LoVo (cell line): Measurements from ENCODE around the gene SYT9.

Source experiments
- DNase-seq: peaks from one replicate; pipeline ENCODE4 v3.0.0-alpha.2; 2016; ENCODE audit warnings: low spot score

The SYT9 gene

DNA sequence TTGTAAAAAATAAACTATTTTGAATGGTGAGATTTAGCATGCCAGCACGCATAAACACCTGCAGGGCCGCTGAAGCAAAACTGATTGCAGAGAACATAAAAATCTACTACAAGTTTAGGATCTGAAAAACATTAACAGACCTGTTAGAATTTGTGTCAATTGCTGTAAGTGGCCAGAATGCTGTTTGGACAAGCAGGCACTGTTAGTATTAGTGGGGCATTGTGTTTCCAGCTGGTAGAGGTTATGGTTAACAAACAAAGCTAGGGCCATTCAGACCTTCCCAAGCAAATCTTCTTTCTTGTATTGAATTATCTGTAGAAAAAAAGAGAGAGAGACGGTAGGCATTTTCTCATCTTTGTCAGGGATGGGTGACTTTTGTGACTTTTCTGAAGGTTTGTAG, 176.0 kb downstream of the SYT9 start:
- no peak for DNase-seq

DNA sequence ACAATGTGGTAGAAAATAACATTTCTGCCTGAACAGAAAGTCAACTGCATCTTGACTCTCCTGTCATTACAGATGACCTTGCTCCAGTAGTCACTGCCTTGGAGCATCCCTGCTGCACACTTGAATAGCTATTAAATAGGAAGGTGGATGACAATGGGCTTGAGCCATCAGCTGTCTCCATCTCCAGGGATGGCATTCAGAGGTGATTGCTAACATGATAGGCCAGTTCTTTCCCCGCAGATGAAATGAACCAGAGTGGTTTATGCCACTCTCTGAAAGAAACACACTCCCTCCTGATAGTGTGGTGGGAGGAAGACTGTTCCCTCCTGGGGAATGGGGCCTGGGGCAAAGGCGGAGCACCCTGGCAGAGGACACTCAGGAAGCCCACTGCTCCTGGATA, 176.5 kb downstream of the SYT9 start:
- DNase-seq: no peak

DNA sequence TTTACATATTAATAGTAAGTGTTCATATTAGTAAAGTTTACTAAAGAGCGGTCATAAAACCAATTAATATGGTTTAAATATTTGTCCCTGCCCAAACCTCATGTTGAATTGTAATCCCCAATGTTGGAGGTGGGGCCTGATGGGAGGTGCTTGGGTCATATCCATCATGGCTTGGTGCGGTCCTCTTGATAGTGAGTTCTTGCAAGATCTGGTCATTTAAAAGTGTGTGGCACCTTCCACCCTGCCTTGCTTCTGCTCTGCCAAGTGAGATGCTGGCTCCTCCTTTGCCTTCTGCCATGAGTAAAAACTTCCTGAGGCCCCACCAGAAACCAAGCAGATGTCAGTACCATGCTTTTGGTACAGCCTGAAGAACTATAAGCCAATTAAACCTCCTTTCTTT, 178.8 kb downstream of the SYT9 start:
- DNase-seq: no peak

DNA sequence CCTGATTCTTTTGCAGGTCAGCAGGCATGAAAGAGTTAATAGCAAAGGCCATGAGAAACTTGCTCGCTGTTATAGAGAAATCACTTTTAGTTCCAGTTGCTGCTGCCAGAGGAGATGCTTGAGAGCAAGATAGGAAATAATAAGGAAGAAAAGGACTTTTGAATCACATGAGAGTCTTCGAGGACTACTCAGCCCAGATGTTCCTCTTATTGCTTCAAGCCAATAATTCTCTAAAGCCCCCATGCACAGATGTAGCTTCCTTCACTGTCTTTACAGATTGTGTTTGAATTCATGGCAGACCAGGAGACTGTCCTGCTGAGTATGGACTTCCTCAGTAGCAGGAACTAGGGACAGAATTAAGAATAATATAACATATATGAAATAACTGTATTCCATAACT, 183.5 kb downstream of the SYT9 start:
- DNase-seq: no peak

GRCh38 chr11:7436146-7436545, 184.4 kb downstream of the SYT9 start:
- no peak for DNase-seq

DNA sequence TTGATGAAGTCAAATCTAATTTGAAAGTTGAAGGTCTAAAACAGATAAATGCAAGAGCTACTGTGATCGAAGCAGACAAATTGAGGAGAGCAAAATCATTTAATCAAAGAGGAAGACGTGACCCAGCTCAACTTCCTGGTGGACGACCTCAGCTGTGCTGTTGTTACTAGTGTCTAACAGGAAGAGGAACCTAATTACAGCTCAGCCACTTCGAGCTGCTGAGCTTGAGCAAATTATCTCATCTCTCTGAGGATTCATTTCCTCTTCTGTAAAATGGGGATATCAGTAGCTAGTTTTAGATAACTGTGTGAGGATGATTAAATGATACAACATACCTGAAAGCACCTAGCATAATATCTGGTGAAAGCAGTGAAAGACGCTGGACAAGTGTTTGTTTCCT, 185.0 kb downstream of the SYT9 start:
- DNase-seq: no peak

- DNase-seq: no peak
Observed at GRCh38 chr11:7437696-7438095, 186.0 kb downstream of the SYT9 start.

- DNase-seq: no peak
Observed at GRCh38 chr11:7439746-7440320, 188.1 kb downstream of the SYT9 start.

DNA sequence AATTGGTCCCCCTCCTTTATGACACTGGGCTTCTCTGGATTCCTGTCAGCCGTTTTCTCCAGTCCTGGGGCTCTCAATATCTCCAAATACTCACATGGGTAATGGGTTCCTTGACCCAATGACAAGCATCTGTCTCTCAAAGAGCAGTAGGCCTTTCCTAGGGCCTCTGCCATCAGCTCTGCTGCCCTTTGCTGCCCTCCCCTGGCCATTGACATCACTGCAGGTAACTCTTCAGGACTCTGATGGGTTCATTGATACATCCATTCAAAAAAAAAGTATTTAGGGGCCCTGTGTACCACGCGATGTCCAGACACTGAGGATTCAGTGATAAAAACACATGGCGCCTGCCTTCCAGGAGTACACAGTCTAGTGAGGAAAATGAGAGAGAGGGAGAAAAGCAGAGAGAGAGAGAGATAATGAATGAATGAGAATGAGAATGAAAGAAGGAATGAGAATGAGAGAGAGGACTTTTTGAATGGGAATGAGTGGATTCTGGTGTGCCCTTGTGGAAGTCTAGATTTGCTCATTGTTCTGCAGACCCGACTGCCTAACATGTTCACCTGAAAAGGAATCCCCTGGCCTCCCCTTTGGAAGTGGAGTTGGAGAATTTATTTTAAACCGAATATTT, 191.0 kb downstream of the SYT9 start:
- DNase-seq: peak; percentile 54

- no peak for DNase-seq
Observed at GRCh38 chr11:7444091-7444981, 192.6 kb downstream of the SYT9 start.

DNA sequence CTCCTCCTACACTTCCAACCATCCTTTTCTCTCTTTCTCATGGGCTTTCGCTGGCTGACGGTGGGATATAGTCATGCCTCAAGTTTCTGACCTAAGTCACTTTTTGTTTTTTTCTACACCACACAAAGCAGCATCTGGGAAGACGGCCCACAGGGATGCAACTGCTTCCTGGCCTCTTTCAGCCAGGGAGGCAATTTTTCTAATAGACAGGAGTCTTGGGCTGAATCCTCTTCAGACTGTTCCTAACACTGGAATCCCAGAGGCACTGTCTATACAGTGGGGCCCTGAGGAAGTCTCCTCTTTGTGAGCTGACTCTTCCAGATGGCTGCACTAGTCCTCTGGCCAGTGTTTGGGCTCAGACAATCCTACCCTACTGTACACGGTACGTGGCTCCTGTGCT, 193.9 kb downstream of the SYT9 start:
- no peak for DNase-seq

GRCh38 chr11:7448201-7448600, 196.5 kb downstream of the SYT9 start:
- DNase-seq: no peak

GRCh38 chr11:7449211-7449840, 197.6 kb downstream of the SYT9 start:
- DNase-seq: peak; percentile 4

GRCh38 chr11:7449841-7450214, 198.1 kb downstream of the SYT9 start:
- no peak for DNase-seq

DNA sequence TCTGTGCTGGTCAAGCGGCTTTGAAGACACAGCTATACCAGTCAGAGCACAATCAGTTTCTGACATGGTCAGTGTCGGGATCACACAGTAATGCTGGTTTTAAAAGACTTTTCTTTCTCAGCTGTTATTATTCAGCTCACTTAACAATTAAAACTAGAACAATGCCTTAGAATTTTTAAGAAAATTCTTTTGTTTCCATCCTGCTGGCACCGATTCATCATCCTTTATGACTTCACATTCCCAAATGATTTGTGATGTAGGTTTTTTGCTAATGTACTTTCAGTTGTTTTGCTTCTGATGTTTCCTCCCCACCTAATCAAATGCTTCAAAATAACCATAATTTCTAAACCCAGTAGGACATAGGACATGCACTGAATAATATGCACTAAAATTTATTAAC, 199.1 kb downstream of the SYT9 start:
- DNase-seq: no peak

DNA sequence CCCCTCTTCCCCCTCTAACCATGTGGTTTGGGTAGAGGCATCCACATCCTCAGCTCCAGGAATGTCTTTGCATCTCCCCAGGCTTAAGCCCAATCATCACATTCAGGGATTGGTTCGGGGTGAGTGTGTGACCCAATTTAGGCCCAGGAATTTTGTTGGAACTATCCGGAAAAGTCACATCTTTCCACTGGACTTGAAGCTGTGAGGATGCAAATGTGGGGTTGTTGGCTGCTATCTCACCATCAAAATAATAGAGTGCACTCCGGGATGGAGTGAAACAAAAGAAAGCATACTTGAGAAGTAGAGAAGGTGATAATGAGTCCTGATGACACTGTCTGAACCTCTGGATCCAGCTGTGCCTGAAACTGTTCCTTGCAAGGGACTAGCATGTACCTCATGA, 199.8 kb downstream of the SYT9 start:
- no peak for DNase-seq

DNA sequence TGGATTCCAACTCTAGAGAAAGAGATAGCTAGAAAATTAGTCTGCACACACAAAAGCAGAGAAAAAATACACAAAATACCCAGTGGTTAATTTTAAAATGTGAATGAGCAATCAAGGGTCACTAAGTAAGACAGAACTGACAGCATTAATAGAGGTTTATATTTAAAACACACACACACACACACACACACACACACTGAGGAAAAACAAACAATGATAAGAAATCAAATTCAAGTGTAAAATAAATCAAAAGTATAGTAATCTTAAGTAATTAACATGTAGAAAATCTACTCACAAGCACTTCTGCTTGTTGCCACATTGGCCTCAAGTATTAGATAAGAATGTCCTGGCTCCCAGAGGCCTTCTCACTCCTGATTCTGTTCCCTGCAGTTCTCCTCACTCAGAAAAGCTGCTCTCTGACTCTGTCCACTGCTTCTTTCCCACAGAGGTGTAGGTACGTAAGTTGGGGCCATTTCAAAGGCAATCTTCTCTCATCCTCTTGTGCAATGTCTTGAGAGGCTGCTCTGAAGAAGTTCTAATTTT, 200.3 kb downstream of the SYT9 start:
- DNase-seq: no peak

- DNase-seq: no peak
Observed at GRCh38 chr11:7454854-7455253, 203.2 kb downstream of the SYT9 start.

- no peak for DNase-seq
Observed at GRCh38 chr11:7457211-7457610, 205.5 kb downstream of the SYT9 start.

- DNase-seq: no peak
Observed at GRCh38 chr11:7462706-7463105, 211.0 kb downstream of the SYT9 start.

DNA sequence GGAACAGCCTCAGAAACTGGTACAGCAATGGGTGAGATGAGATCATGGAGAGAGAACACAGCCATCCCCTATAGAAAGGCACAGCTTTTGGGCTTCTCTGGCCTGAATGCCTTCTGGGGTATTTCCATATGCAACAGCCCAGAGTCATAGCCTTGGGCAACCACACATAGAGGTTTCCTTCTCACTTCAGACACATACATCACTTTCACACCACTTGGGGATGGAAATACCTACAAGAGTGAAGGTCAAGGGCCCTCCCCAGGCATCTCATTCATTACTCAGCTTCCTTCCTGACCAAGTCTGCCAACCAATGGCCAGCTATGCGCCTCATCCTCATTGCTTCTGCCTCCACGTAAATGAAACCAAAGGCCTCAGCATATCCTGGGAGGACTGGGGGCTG, 215.9 kb downstream of the SYT9 start:
- DNase-seq: no peak

DNA sequence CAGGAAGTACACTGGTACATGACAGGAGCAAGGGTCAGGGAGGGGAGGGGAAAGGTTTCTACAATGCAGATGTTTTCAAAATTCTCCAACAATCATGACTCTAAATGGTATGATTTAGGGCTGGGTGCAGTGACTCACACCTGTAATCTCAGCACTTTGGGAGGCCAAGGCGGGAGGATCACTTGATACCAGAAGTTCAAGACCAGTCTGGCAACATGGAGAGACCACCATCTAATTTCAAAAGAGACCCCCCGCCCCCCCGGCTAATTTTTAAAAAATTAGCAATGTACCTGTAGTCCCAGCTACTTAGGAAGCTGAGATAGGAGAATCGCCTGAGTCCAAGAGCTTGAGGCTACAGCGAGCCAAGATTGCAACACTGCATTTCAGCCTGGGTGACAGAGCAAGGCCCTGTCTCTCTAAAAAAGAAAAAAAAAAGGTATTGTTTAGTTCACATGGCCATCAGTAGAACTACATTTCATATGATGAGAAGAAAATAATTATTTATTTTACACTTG, 217.7 kb downstream of the SYT9 start:
- DNase-seq: no peak
